Loucy (cell line): Measurements from ENCODE around the gene EVX2.

Source experiments
- H2AFZ ChIP-seq: fragments of 200-600 bp; sonication (generic); 2 replicates; pipeline ENCODE4 v1.6.0; 2016; ENCODE audit warnings: antibody characterized with exemption, mild to moderate bottlenecking, low read length, moderate library complexity
- H3F3A ChIP-seq: fragments of 200-600 bp; 2 replicates; pipeline ENCODE4 v1.6.0; 2016; ENCODE audit warnings: antibody characterized with exemption, low read depth, mild to moderate bottlenecking
- H3K27me3 ChIP-seq: fragments of 200-600 bp; sonication (generic); 2 replicates; pipeline ENCODE4 v1.6.1; 2014; ENCODE audit warnings: low read length, mild to moderate bottlenecking; ENCODE audit not compliant: insufficient read depth, poor library complexity, severe bottlenecking
- H3K36me3 ChIP-seq: fragments of 200-600 bp; sonication (generic); 2 replicates; pipeline ENCODE4 v1.6.1; 2016; ENCODE audit warnings: low read length; ENCODE audit not compliant: insufficient read depth
- H3K4me1 ChIP-seq: fragments of 200-600 bp; sonication (generic); 2 replicates; pipeline ENCODE4 v1.5.1; 2014; ENCODE audit warnings: low read length, mild to moderate bottlenecking; ENCODE audit not compliant: insufficient read depth, poor library complexity, severe bottlenecking
- H3K4me2 ChIP-seq: fragments of 200-600 bp; sonication (generic); 2 replicates; pipeline ENCODE4 v1.6.0; 2014; ENCODE audit warnings: antibody characterized with exemption, low read length, low read depth, mild to moderate bottlenecking; ENCODE audit not compliant: poor library complexity, severe bottlenecking
- H3K4me3 ChIP-seq: fragments of 200-600 bp; sonication (generic); 2 replicates; pipeline ENCODE4 v1.5.1; 2014; ENCODE audit warnings: low read length, mild to moderate bottlenecking, mixed read lengths; ENCODE audit not compliant: poor library complexity, severe bottlenecking
- H3K79me2 ChIP-seq: fragments of 200-600 bp; sonication (generic); 2 replicates; pipeline ENCODE4 v1.6.1; 2014; ENCODE audit warnings: low read length; ENCODE audit not compliant: insufficient read depth
- H3K9ac ChIP-seq: fragments of 200-600 bp; sonication (generic); 2 replicates; pipeline ENCODE4 v1.6.0; 2014; ENCODE audit warnings: mild to moderate bottlenecking, low read depth, low read length, moderate library complexity; ENCODE audit not compliant: poor library complexity, severe bottlenecking
- H3K9me2 ChIP-seq: fragments of 200-600 bp; sonication (generic); replicated peaks from 2 replicates; pipeline ENCODE4 v1.6.1; 2016; ENCODE audit warnings: low read depth, low read length, mixed read lengths
- H3K9me3 ChIP-seq: fragments of 200-600 bp; sonication (generic); 2 replicates; pipeline ENCODE4 v1.6.1; 2014; ENCODE audit warnings: mild to moderate bottlenecking, antibody characterized with exemption, low read length, low read depth; ENCODE audit not compliant: insufficient read depth
- H4K20me1 ChIP-seq: fragments of 200-600 bp; sonication (generic); 2 replicates; pipeline ENCODE4 v1.6.0; 2014; ENCODE audit warnings: antibody characterized with exemption, low read length, mild to moderate bottlenecking; ENCODE audit not compliant: insufficient read depth, poor library complexity, severe bottlenecking
- CTCF ChIP-seq: fragments of 200-600 bp; sonication (generic); conservative IDR thresholded peaks from 2 replicates; pipeline ENCODE4 v1.5.1; 2014; ENCODE audit warnings: mild to moderate bottlenecking, antibody characterized with exemption, low read length
- EZH2phosphoT487 ChIP-seq: fragments of 200-600 bp; IDR thresholded peaks from 2 replicates; pipeline ENCODE4 v1.6.1; 2018; ENCODE audit warnings: antibody characterized with exemption, mild to moderate bottlenecking, moderate library complexity, borderline replicate concordance

EVX2 gene

GRCh38 chr2:176100547-176101140 lies 16.9 kb upstream of the EVX2 start:
- TF ChIP-seq CTCF: no peak
- no peak for TF ChIP-seq EZH2phosphoT487
- H3K27me3 ChIP-seq: no peaks in the 10 kb centered on the region
- no peak overlapping the region for H3K4me2 ChIP-seq
- no peak overlapping the region for H2AFZ ChIP-seq
- H3K36me3 ChIP-seq: no peaks in the 10 kb centered on the region
- no peaks in the 10 kb centered on the region for H3F3A ChIP-seq
- no peaks in the 10 kb centered on the region for H4K20me1 ChIP-seq
- no peak overlapping the region for H3K9ac ChIP-seq
- no peaks in the 10 kb centered on the region for H3K9me3 ChIP-seq
- peaks cover 18% of the 10 kb centered on the region for H3K4me1 ChIP-seq
- H3K9me2 ChIP-seq: no peaks in the 10 kb centered on the region
- no peaks in the 10 kb centered on the region for H3K79me2 ChIP-seq
- no peak overlapping the region for H3K4me3 ChIP-seq

- Histone ChIP-seq H2AFZ (no peak within 1 kb of the TSS), H3K4me2 (no peak within 1 kb of the TSS), H3K36me3 (no peaks in the 10 kb centered on the region), H3K9me2 (no peaks in the 10 kb centered on the region), H3K27me3 (no peaks in the 10 kb centered on the region), H4K20me1 (no peaks in the 10 kb centered on the region), H3K4me1 (peaks cover 20% of the 10 kb centered on the region), H3F3A (no peaks in the 10 kb centered on the region), H3K4me3 (no peak within 1 kb of the TSS), H3K9me3 (no peaks in the 10 kb centered on the region), H3K79me2 (no peaks in the 10 kb centered on the region), H3K9ac (no peak within 1 kb of the TSS)
- TF ChIP-seq EZH2phosphoT487 (no peak), CTCF (no peak)
Observed at GRCh38 chr2:176099728-176100546, 16.2 kb upstream of the EVX2 start, which contains the start of gene HOXD12. Gene HOXD12 (plus strand): TSS chr2:176099795. CDS start chr2:176099802, 7 bp downstream.

- Histone ChIP-seq H3K9me3 (no peaks in the 10 kb centered on the region), H3K4me2 (no peak overlapping the region), H3K27me3 (no peaks in the 10 kb centered on the region), H3K79me2 (no peaks in the 10 kb centered on the region), H3K4me1 (peaks cover 17% of the 10 kb centered on the region), H2AFZ (no peak overlapping the region), H3K9me2 (no peaks in the 10 kb centered on the region), H4K20me1 (no peaks in the 10 kb centered on the region), H3K4me3 (no peak overlapping the region), H3F3A (no peaks in the 10 kb centered on the region), H3K36me3 (no peaks in the 10 kb centered on the region), H3K9ac (no peak overlapping the region)
- no peak for TF ChIP-seq CTCF
- TF ChIP-seq EZH2phosphoT487: no peak
Observed at GRCh38 chr2:176099159-176099727, 15.5 kb upstream of the EVX2 start.
